ENCODE results near the gene PLCD3.

The PLCD3 gene

GRCh38 chr17:45103269-45103795 is 29.0 kb downstream of the PLCD3 start:
- no peak for DNase-seq (ENCODE audit: low read depth in 3 of 3)

GRCh38 chr17:45102856-45103255 is 29.5 kb downstream of the PLCD3 start:
- no peak for DNase-seq (ENCODE audit: low read depth in 3 of 3)

- DNase-seq (ENCODE audit: low read depth in 3 of 3): no peak
These were observed 30.2 kb downstream of the PLCD3 start for GRCh38 chr17:45101883-45102811.

GRCh38 chr17:45101546-45101882 is 30.8 kb downstream of the PLCD3 start:
- no peak for DNase-seq (ENCODE audit: low read depth in 3 of 3)

- peak; percentile 50 to 56 (median 54) for DNase-seq (ENCODE audit: low read depth in 3 of 3)
These were observed 33.3 kb downstream of the PLCD3 start for GRCh38 chr17:45098869-45099616.

- no peak for DNase-seq (ENCODE audit: low read depth in 3 of 3)
These were observed 34.0 kb downstream of the PLCD3 start for GRCh38 chr17:45098081-45098868.

GRCh38 chr17:45096926-45097325 is 35.4 kb downstream of the PLCD3 start:
- DNase-seq (ENCODE audit: low read depth in 3 of 3): no peak

- DNase-seq (ENCODE audit: low read depth in 3 of 3): no peak
These were observed 36.2 kb downstream of the PLCD3 start for GRCh38 chr17:45096141-45096540.

- DNase-seq (ENCODE audit: low read depth in 3 of 3): no peak
These were observed 38.7 kb downstream of the PLCD3 start for GRCh38 chr17:45093444-45094110.

GRCh38 chr17:45092911-45093430 is 39.3 kb downstream of the PLCD3 start:
- DNase-seq (ENCODE audit: low read depth in 3 of 3): no peak

GRCh38 chr17:45091778-45092425 is 40.4 kb downstream of the PLCD3 start:
- DNase-seq (ENCODE audit: low read depth in 3 of 3): no peak

- no peak for DNase-seq (ENCODE audit: low read depth in 3 of 3)
These were observed 41.6 kb downstream of the PLCD3 start for GRCh38 chr17:45090711-45091110.

- no peak for DNase-seq (ENCODE audit: low read depth in 3 of 3)
These were observed 43.6 kb downstream of the PLCD3 start for GRCh38 chr17:45088741-45089140.

- DNase-seq (ENCODE audit: low read depth in 3 of 3): no peak
These were observed 44.3 kb downstream of the PLCD3 start for GRCh38 chr17:45087978-45088377.

- no peak for DNase-seq (ENCODE audit: low read depth in 3 of 3)
These were observed 44.8 kb downstream of the PLCD3 start for GRCh38 chr17:45087504-45087975.

- no peak for DNase-seq (ENCODE audit: low read depth in 3 of 3)
These were observed 45.3 kb downstream of the PLCD3 start for GRCh38 chr17:45086865-45087503.

GRCh38 chr17:45086391-45086790 is 45.9 kb downstream of the PLCD3 start:
- no peak for DNase-seq (ENCODE audit: low read depth in 3 of 3)

GRCh38 chr17:45081047-45081703 is 51.1 kb downstream of the PLCD3 start:
- no peak for DNase-seq (ENCODE audit: low read depth in 3 of 3)

- no peak for DNase-seq (ENCODE audit: low read depth in 3 of 3)
These were observed 54.7 kb downstream of the PLCD3 start for GRCh38 chr17:45077643-45078042.
